ENCODE measurements around the gene FIGN.

GRCh38 chr2:163626639-163627109 lies 109.1 kb downstream of the FIGN start:
- no peak for TF ChIP-seq EGR1 (IDR thresholded peaks at IDR 0.05; ENCODE audit: low read depth)
- TF ChIP-seq POLR2A (IDR thresholded peaks at IDR 0.05; ENCODE audit: borderline replicate concordance, extremely low read depth, insufficient read depth, insufficient read length) = no peak
- TF ChIP-seq EZH2 (IDR thresholded peaks at IDR 0.05) = no peak
- TF ChIP-seq POLR2AphosphoS5 (IDR thresholded peaks at IDR 0.05; ENCODE audit: low read depth, low read length) = no peak
- TF ChIP-seq, protein P1, sequence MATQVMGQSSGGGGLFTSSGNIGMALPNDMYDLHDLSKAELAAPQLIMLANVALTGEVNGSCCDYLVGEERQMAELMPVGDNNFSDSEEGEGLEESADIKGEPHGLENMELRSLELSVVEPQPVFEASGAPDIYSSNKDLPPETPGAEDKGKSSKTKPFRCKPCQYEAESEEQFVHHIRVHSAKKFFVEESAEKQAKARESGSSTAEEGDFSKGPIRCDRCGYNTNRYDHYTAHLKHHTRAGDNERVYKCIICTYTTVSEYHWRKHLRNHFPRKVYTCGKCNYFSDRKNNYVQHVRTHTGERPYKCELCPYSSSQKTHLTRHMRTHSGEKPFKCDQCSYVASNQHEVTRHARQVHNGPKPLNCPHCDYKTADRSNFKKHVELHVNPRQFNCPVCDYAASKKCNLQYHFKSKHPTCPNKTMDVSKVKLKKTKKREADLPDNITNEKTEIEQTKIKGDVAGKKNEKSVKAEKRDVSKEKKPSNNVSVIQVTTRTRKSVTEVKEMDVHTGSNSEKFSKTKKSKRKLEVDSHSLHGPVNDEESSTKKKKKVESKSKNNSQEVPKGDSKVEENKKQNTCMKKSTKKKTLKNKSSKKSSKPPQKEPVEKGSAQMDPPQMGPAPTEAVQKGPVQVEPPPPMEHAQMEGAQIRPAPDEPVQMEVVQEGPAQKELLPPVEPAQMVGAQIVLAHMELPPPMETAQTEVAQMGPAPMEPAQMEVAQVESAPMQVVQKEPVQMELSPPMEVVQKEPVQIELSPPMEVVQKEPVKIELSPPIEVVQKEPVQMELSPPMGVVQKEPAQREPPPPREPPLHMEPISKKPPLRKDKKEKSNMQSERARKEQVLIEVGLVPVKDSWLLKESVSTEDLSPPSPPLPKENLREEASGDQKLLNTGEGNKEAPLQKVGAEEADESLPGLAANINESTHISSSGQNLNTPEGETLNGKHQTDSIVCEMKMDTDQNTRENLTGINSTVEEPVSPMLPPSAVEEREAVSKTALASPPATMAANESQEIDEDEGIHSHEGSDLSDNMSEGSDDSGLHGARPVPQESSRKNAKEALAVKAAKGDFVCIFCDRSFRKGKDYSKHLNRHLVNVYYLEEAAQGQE (IDR thresholded peaks at IDR 0.05; ENCODE audit: low read depth) = no peak
- TF ChIP-seq CTCF (IDR thresholded peaks at IDR 0.05 in 2 of 3, conservative IDR thresholded peaks at IDR 0.05 in 1 of 3; ENCODE audit: borderline replicate concordance in 1 of 3, insufficient read depth in 1 of 3, low read depth in 2 of 3, low read length in 2 of 3) = no peak
- TF ChIP-seq EZH2phosphoT487 (IDR thresholded peaks at IDR 0.05; ENCODE audit: borderline replicate concordance) = no peak
- TF ChIP-seq TCF7L2 (IDR thresholded peaks at IDR 0.05; ENCODE audit: borderline replicate concordance, extremely low read depth, insufficient read depth, insufficient read length) = no peak
- no peak for TF ChIP-seq SIN3A (IDR thresholded peaks at IDR 0.05; ENCODE audit: low read depth)

All from HCT116 (cell line).